Measurements from ENCODE around the gene AUTS2.

GRCh38 chr7:70614237-70615045 is 1016.2 kb downstream of the AUTS2 start:
- TF ChIP-seq, protein P1, sequence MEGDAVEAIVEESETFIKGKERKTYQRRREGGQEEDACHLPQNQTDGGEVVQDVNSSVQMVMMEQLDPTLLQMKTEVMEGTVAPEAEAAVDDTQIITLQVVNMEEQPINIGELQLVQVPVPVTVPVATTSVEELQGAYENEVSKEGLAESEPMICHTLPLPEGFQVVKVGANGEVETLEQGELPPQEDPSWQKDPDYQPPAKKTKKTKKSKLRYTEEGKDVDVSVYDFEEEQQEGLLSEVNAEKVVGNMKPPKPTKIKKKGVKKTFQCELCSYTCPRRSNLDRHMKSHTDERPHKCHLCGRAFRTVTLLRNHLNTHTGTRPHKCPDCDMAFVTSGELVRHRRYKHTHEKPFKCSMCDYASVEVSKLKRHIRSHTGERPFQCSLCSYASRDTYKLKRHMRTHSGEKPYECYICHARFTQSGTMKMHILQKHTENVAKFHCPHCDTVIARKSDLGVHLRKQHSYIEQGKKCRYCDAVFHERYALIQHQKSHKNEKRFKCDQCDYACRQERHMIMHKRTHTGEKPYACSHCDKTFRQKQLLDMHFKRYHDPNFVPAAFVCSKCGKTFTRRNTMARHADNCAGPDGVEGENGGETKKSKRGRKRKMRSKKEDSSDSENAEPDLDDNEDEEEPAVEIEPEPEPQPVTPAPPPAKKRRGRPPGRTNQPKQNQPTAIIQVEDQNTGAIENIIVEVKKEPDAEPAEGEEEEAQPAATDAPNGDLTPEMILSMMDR (IDR thresholded peaks at IDR 0.05): no peak
- TF ChIP-seq EP300 (IDR thresholded peaks at IDR 0.05): no peak
